GM19193 (cell line): ENCODE data around the gene RFX4.

Experiments used
- POLR2A ChIP-seq: IDR thresholded peaks from 4 replicates; pipeline ENCODE4 v1.6.1; 2011; ENCODE audit not compliant: insufficient read depth, insufficient read length; ENCODE audit errors: extremely low read depth

Gene RFX4

GRCh38 chr12:106582641-106583230, at the start of gene RFX4:
RFX4 (plus strand) TSS chr12:106583004; CDS start chr12:106583321, 317 bp downstream.
- TF ChIP-seq POLR2A = no peak

- TF ChIP-seq POLR2A = no peak
These were observed 41.6 kb upstream of the RFX4 start for GRCh38 chr12:106541201-106541600.

- TF ChIP-seq POLR2A = no peak
These were observed 31.4 kb upstream of the RFX4 start for GRCh38 chr12:106551410-106551809.

- no peak for TF ChIP-seq POLR2A
These were observed 30.6 kb upstream of the RFX4 start for GRCh38 chr12:106552228-106552627.

GRCh38 chr12:106564678-106565329, 18.0 kb upstream of the RFX4 start:
- TF ChIP-seq POLR2A = no peak

- TF ChIP-seq POLR2A = no peak
These were observed 16.0 kb upstream of the RFX4 start for GRCh38 chr12:106566771-106567170.

GRCh38 chr12:106573239-106573638, 9.6 kb upstream of the RFX4 start:
- TF ChIP-seq POLR2A = no peak

GRCh38 chr12:106576848-106577247, 6.0 kb upstream of the RFX4 start:
- no peak for TF ChIP-seq POLR2A

- no peak for TF ChIP-seq POLR2A
These were observed 1.9 kb upstream of the RFX4 start for GRCh38 chr12:106580671-106581508.

- TF ChIP-seq POLR2A = no peak
These were observed 1.1 kb upstream of the RFX4 start for GRCh38 chr12:106581543-106582248.

GRCh38 chr12:106582249-106582591, 584 bp upstream of the RFX4 start:
- no peak for TF ChIP-seq POLR2A

- no peak for TF ChIP-seq POLR2A
These were observed 669 bp downstream of the RFX4 start for GRCh38 chr12:106583242-106584103.

GRCh38 chr12:106584104-106585064, 1.6 kb downstream of the RFX4 start:
- no peak for TF ChIP-seq POLR2A
